Measurements from ENCODE around the gene CTU1.

Gene CTU1

GRCh38 chr19:51079481-51080110 lies 28.6 kb downstream of the CTU1 start:
- DNase-seq: no peak

- no peak for DNase-seq
These were observed 29.5 kb downstream of the CTU1 start for GRCh38 chr19:51078731-51079130.

GRCh38 chr19:51078104-51078503 lies 30.1 kb downstream of the CTU1 start:
- no peak for DNase-seq

GRCh38 chr19:51076631-51077213 lies 31.5 kb downstream of the CTU1 start:
- no peak for DNase-seq

GRCh38 chr19:51075998-51076397 lies 32.2 kb downstream of the CTU1 start:
- DNase-seq: no peak

- no peak for DNase-seq
These were observed 37.2 kb downstream of the CTU1 start for GRCh38 chr19:51071095-51071405.

- DNase-seq: no peak
These were observed 37.7 kb downstream of the CTU1 start for GRCh38 chr19:51070334-51071094.

GRCh38 chr19:51066393-51067186 lies 41.6 kb downstream of the CTU1 start:
- no peak for DNase-seq

- no peak for DNase-seq
These were observed 42.8 kb downstream of the CTU1 start for GRCh38 chr19:51065221-51065960.

GRCh38 chr19:51064534-51065220 lies 43.5 kb downstream of the CTU1 start, which contains the start of gene KLK13:
KLK13 (minus strand) TSS chr19:51065092; CDS start chr19:51065067, 25 bp downstream.
- DNase-seq: no peak

GRCh38 chr19:51063664-51064063 lies 44.5 kb downstream of the CTU1 start:
- DNase-seq: no peak

GRCh38 chr19:51060973-51061372 lies 47.2 kb downstream of the CTU1 start:
- no peak for DNase-seq

- no peak for DNase-seq
These were observed 47.9 kb downstream of the CTU1 start for GRCh38 chr19:51060336-51060735.

GRCh38 chr19:51059715-51060114 lies 48.5 kb downstream of the CTU1 start:
- no peak for DNase-seq

- DNase-seq: no peak
These were observed 52.3 kb downstream of the CTU1 start for GRCh38 chr19:51055866-51056265.

Measured in activated CD4-positive, CD25-positive, alpha-beta regulatory T cell treated with anti-CD3 and anti-CD28 coated beads, Interleukin-2, amount 50 U/mL, for 72 hours (primary cell).